Measurements from ENCODE around the gene ASPSCR1. TPM values are rescaled to one million over a fixed set of nuclear protein-coding genes. Genes with fewer than 3 reads are reported as not detected.
A peak's percentile ranks its signal among the peaks of the same experiment; 100 is the strongest.

The ASPSCR1 gene
- total and polyA plus RNA-seq, 10 of the 15 experiments (the other 5 are each of a cell fraction or from before 2014, with no cell fraction given), result 1.5 to 48.4 (median 25.4) TPM

DNA sequence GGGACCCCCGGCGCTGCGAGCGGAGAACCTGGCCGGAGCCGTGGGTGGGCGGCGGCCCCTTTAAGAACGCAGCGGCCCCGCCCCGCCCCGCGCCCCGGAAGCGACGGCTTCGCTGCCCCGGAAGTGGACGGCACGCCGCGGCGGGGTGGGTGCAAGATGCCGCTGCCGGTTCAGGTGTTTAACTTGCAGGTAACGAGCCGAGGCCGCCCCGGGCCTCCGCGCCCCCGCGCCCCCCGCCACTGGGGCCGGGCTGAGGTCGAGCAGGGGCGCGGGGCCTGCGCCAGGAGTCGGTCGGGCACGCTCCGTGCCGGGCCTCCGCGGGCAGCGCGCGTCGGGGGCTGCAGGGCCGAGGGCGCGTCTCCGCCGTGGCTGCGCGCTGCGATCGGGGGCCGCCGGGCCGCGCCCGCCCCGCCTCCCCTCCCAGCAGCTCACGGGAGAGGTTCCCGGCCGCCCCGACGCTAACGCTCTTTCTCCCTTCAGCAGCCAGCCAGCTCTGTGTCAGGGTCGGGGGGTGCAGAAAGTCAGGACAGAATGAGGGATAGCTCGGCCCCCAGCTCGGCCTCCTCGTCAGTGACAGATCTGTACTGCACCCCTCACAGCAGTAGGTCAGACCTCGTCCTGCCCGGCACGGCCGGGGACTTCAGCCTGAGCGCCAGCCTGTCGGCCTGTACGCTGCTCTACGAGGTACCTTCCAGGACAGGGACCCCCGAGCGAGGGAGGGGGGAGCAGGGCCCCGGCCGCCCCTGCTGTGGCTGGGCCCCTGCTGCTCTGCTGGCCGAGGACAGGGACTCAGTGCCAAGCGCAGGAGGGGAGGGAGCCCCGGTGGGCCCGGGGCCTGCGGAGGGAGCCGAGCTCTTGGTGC, 74.6 kb downstream of the ASPSCR1 start, which contains the start of the genes GPS1 and RFNG (continued):
- TF ChIP-seq PML (IDR thresholded peaks at IDR 0.05; ENCODE audit: low read length) (no peak), HDAC2 (IDR thresholded peaks at IDR 0.05) (no peak), DPF2 (IDR thresholded peaks at IDR 0.05) (0 out of 2 replicates have a peak, but pooled peaks have one; percentile 19), ZNF622 (IDR thresholded peaks at IDR 0.05) (no peak), RUNX3 (IDR thresholded peaks at IDR 0.05; ENCODE audit: low read length) (no peak), NFYB (IDR thresholded peaks at IDR 0.05; ENCODE audit: insufficient read depth, low read depth, low read length) (no peak), CHD1 (IDR thresholded peaks at IDR 0.05; ENCODE audit: low read depth, low read length) (no peak), PAX8 (IDR thresholded peaks at IDR 0.05) (no peak), SMC3 (IDR thresholded peaks at IDR 0.05; ENCODE audit: borderline replicate concordance, low read length) (no peak), RB1 (IDR thresholded peaks at IDR 0.05; ENCODE audit: borderline replicate concordance) (peak; percentile 72; the same call in 1 of the 2 replicates), KDM1A (IDR thresholded peaks at IDR 0.05; ENCODE audit: borderline replicate concordance) (no peak), SP1 (IDR thresholded peaks at IDR 0.05; ENCODE audit: low read depth, low read length) (peak; percentile 68), NR2C1 (IDR thresholded peaks at IDR 0.05) (peak; percentile 98), NRF1 (conservative IDR thresholded peaks at IDR 0.05; ENCODE audit: low read depth, low read length) (no peak)
- TF ChIP-seq, protein P1, sequence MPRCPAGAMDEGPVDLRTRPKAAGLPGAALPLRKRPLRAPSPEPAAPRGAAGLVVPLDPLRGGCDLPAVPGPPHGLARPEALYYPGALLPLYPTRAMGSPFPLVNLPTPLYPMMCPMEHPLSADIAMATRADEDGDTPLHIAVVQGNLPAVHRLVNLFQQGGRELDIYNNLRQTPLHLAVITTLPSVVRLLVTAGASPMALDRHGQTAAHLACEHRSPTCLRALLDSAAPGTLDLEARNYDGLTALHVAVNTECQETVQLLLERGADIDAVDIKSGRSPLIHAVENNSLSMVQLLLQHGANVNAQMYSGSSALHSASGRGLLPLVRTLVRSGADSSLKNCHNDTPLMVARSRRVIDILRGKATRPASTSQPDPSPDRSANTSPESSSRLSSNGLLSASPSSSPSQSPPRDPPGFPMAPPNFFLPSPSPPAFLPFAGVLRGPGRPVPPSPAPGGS (IDR thresholded peaks at IDR 0.05; ENCODE audit: borderline replicate concordance, insufficient read depth, low read depth, low read length, poor library complexity, severe bottlenecking), result no peak
- TF ChIP-seq, protein P2, sequence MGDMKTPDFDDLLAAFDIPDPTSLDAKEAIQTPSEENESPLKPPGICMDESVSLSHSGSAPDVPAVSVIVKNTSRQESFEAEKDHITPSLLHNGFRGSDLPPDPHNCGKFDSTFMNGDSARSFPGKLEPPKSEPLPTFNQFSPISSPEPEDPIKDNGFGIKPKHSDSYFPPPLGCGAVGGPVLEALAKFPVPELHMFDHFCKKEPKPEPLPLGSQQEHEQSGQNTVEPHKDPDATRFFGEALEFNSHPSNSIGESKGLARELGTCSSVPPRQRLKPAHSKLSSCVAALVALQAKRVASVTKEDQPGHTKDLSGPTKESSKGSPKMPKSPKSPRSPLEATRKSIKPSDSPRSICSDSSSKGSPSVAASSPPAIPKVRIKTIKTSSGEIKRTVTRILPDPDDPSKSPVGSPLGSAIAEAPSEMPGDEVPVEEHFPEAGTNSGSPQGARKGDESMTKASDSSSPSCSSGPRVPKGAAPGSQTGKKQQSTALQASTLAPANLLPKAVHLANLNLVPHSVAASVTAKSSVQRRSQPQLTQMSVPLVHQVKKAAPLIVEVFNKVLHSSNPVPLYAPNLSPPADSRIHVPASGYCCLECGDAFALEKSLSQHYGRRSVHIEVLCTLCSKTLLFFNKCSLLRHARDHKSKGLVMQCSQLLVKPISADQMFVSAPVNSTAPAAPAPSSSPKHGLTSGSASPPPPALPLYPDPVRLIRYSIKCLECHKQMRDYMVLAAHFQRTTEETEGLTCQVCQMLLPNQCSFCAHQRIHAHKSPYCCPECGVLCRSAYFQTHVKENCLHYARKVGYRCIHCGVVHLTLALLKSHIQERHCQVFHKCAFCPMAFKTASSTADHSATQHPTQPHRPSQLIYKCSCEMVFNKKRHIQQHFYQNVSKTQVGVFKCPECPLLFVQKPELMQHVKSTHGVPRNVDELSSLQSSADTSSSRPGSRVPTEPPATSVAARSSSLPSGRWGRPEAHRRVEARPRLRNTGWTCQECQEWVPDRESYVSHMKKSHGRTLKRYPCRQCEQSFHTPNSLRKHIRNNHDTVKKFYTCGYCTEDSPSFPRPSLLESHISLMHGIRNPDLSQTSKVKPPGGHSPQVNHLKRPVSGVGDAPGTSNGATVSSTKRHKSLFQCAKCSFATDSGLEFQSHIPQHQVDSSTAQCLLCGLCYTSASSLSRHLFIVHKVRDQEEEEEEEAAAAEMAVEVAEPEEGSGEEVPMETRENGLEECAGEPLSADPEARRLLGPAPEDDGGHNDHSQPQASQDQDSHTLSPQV (IDR thresholded peaks at IDR 0.05), result no peak
- TF ChIP-seq, protein P3, sequence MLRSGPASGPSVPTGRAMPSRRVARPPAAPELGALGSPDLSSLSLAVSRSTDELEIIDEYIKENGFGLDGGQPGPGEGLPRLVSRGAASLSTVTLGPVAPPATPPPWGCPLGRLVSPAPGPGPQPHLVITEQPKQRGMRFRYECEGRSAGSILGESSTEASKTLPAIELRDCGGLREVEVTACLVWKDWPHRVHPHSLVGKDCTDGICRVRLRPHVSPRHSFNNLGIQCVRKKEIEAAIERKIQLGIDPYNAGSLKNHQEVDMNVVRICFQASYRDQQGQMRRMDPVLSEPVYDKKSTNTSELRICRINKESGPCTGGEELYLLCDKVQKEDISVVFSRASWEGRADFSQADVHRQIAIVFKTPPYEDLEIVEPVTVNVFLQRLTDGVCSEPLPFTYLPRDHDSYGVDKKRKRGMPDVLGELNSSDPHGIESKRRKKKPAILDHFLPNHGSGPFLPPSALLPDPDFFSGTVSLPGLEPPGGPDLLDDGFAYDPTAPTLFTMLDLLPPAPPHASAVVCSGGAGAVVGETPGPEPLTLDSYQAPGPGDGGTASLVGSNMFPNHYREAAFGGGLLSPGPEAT (IDR thresholded peaks at IDR 0.05; ENCODE audit: low read depth), result no peak
- TF ChIP-seq, protein P4, sequence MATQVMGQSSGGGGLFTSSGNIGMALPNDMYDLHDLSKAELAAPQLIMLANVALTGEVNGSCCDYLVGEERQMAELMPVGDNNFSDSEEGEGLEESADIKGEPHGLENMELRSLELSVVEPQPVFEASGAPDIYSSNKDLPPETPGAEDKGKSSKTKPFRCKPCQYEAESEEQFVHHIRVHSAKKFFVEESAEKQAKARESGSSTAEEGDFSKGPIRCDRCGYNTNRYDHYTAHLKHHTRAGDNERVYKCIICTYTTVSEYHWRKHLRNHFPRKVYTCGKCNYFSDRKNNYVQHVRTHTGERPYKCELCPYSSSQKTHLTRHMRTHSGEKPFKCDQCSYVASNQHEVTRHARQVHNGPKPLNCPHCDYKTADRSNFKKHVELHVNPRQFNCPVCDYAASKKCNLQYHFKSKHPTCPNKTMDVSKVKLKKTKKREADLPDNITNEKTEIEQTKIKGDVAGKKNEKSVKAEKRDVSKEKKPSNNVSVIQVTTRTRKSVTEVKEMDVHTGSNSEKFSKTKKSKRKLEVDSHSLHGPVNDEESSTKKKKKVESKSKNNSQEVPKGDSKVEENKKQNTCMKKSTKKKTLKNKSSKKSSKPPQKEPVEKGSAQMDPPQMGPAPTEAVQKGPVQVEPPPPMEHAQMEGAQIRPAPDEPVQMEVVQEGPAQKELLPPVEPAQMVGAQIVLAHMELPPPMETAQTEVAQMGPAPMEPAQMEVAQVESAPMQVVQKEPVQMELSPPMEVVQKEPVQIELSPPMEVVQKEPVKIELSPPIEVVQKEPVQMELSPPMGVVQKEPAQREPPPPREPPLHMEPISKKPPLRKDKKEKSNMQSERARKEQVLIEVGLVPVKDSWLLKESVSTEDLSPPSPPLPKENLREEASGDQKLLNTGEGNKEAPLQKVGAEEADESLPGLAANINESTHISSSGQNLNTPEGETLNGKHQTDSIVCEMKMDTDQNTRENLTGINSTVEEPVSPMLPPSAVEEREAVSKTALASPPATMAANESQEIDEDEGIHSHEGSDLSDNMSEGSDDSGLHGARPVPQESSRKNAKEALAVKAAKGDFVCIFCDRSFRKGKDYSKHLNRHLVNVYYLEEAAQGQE (IDR thresholded peaks at IDR 0.05; ENCODE audit: low read depth, low read length), result no peak
